ENCODE data around the gene SH2B3.
"Not testable (repeated sequence)": the region's sequence is repeated elsewhere in the genome, so short reads cannot be mapped to it uniquely, and the experiment has no call there.

Gene SH2B3

DNA sequence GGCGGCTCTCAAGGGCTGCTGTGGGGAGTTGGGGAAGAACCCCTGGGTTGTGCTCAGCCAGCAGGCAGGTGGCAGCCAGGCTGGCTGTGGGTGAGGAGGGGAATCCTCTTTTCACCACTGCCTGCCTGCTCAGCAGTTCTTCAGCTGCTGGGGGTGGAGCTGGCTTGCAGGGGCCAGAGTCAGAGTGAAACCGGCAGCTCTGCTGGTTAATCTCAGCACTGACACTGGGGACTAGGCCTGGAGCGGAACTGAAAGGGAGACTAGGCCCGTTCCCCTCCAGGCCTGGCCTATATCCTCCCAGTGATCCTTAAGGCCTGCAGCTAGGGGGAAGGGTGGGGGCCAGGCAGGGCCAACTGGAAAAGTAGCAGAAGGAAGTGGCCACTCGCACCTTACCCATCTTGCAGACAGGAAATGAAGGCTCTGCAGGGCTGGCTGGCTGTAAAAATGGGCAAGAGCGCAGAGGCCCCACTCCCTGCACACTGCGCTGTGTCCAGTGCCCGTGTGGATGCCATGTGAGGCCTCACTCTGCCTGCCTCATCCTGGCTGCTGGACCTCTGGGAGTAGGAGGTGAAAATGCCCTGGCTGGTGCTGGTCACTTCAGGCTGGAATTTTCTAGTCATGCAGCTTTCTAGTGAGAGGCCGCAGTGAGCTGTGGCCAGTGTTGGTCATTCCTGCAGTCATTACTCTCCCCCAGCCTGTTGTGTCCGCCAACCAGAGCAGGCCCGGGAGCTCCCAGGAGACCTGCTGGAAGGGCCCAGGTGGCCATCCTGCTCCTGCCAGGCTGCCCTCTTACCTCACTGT, 39.4 kb downstream of the SH2B3 start:
- DNase-seq (ENCODE audit: low spot score), result peak; percentile 87

DNA sequence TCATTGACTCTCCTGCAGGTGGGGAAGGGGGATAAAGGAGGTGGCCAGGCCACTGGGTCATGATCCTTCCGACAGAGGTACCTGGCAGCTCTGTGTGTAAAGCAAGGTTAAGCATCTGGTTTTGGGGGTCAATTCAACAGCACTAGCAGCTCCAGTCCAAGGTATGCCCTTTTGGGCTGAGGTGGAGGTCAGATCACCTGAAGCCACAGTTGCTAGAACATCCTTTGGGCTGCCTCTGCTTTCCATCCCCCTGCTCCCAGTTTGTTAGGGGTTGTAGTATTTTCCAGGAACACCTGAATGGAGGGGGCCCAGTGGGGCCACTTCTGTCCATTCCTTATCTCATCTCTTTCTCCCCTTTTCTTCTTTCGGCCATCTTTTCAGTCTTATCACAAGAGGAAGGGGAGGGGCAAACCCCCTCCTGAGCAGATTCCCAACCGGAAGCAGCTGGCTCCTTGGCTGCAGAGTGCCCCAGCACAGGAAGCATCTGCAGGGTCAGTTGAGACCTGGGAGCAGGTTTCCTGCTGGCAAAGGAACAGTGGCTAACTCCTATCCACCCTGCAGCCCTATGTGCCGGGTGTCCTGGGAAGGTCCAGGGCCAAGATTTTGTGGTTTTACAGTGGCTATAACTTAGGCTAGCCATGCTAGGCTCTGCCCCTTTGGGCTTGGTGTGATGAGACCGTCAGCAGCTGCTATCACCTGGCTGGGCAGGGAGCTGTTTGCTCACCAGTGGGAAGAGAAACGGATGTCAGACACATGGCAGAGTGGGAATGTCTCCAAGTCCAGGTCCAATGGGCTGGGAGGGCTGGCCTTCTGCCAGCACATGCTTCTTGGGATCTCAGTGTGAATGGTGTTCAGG, 40.2 kb downstream of the SH2B3 start:
- no peak for DNase-seq (ENCODE audit: low spot score)

DNA sequence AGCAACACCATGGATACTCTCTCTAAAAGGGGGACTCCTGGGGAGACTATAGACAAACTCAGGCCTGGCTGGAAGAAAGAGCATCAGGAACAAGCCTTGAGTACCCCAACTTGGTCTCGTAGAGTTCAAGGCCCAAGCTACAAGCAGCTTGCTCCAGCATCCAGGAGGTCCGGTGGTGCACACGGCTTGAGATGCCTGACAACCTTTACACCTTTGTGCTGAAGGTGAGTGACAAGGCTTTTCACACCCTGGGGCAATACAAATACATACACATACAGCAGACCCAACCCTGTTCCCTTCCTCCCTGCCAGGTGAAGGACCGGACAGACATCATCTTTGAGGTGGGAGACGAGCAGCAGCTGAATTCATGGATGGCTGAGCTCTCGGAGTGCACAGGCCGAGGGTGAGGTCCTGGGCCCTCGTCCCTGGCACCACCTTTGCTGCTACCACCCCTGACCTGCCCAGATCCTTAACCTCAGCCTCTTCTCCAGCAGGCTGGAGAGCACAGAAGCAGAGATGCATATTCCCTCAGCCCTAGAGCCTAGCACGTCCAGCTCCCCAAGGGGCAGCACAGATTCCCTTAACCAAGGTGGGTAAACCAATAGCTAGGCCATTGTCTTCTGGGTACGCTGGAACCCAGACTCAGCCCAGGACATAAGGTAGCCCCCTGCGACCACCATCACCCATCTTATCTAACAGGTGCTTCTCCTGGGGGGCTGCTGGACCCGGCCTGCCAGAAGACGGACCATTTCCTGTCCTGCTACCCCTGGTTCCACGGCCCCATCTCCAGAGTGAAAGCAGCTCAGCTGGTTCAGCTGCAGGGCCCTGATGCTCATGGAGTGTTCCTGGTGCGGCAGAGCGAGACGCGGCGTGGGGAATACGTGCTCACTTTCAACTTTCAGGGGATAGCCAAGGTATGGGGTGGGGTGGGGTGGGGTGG, 41.2 kb downstream of the SH2B3 start:
- no peak for DNase-seq (ENCODE audit: low spot score)

DNA sequence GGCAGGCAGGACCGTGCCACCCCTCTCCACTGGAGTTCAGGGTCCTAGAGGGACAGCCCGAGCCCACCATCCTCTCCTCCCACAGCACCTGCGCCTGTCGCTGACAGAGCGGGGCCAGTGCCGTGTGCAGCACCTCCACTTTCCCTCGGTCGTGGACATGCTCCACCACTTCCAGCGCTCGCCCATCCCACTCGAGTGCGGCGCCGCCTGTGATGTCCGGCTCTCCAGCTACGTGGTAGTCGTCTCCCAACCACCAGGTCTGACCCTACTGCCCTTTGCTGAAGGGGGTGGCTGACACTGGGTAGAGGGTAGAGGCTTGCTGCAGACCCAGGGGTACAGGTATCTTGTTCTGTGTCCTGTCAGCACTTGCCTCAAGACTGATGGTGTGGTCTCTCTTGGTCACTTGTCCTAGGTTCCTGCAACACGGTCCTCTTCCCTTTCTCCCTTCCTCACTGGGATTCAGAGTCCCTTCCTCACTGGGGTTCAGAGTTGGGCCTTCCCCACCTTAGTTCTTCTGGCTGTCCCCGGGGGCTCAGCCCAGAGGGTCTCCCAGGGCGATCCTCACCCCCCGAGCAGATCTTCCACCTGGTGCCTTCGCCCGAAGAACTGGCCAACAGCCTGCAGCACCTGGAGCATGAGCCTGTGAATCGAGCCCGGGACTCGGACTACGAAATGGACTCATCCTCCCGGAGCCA, 42.0 kb downstream of the SH2B3 start:
- DNase-seq (ENCODE audit: low spot score), result no peak

DNA sequence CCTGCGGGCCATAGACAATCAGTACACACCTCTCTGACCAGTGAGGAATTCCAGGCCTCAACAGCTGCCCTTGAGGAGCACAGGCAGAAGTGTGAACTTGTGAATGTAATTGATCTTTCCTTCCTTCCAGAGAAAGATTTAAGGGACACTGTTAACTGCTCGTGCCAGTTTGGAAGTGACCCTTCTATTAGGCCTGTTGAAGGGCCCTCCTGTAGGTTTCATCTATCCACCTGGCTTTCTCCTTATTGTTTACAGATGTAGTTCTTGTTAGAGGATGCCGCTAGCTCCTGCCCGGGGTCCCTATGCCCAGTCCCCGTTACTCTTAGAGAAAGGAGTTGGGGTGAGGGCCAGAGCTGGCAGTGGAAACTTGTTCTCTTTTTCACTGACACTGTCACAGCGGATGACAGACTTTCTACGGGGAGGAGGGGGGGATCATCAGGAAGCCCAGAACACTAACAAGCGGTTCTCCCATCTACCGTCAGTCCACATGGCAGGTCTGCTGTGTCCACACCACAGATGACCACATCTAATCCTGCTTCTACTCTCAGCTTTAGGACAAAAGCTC, 42.6 kb downstream of the SH2B3 start:
- DNase-seq (ENCODE audit: low spot score), result no peak

DNA sequence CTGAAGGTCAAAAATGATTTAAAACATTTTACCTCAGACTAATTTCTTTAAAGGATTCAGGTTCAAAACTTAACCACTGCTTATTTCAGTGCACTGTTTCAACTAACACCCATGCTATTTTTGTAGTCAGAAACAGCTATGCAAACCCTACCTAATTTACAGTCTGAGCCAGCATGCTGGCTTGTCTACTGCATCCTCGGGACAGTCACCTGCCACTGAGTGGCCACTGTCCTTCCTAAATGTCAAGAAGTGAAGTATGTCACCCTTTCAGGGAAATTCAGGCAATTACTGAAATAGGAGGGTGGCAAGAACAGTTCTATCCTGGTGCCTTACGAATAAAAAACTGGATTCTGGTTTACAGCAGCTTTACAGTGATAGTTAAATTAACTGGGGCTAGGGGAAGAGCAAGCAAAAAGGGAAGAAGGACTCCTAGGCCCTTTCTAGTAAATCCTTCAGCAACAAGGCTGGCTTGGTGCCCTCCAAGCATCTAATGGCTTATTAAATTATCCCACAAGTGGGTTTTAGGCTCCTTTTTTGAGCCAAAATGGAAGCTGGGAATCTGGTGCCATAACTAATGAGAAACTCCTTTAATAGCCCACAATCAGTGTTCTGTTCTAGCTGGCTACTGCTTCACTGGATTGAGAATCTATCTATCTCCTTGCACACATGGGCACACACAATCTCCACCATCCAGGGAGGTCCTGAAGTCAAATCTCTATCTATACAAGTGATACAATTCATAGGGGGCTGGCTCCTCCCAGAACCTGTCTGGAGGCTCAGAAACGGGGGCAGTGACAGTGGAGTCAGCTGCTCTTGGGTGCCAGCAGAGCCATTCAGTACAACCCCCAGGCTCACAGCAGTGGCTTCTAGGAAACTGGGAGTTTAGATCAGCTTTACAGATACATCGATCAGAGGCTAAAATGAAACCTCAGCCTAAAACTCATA, 43.4 kb downstream of the SH2B3 start:
- no peak for DNase-seq (ENCODE audit: low spot score)

DNA sequence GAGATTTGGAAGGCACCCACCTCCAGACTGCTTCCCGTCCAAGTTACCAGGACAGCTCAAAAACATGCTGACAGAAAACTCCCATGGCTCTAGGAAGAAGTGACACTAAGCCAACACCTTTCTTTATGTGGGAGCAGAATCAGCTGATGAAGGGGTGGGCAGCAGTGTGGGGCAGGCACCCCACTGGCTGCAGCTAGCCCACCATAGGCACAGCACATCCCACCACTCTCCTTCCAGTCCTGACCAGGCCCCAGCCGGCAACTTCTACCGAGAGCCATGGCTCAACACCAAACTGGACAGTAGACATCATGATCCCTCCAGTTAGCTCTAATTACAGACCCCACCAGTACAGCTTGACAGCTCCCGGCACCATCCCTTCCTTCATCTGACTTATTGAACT, 45.0 kb downstream of the SH2B3 start:
- DNase-seq (ENCODE audit: low spot score), result no peak

DNA sequence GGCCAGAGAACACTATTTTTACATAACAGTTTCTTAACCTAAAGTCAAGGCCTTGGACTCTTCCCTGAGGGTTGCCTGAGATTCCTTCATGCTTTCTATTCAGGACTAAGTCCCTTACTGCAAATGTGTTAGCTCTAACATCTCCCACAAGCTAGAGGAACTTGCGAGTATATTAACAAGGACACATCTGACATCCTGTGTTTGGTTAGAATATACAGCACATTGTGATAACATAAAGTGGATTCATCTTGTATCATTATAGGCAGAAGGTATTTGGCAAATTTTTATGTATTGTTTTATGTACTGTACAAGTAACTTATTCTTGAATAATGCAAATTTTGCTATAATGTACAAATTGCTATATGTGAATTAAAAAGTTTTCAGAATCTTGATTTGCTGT, 45.5 kb downstream of the SH2B3 start:
- no peak for DNase-seq (ENCODE audit: low spot score)

DNA sequence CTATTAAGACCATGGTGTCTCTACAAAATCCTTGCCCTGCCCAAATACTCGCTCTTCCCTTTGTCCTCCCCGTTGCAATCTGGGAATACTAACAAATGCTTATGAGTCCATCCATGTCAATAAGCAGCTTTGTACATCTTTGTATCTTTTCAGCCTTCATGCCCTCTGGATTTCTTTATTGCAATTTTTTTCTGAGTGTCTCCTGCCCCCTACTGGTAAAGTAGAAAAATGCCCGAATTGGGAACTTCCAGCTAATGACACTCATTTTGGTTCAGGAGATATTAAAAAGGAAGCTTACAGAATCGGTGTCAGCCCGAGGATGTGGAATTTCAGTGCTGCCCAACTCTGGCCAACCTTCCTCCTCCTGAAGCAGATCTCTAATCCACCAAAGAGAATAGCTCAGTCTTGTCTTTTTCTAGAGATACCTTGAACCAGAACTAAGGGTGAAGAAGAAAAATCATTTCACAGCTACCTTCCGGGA, 46.0 kb downstream of the SH2B3 start:
- peak; percentile 56 for DNase-seq (ENCODE audit: low spot score)

DNA sequence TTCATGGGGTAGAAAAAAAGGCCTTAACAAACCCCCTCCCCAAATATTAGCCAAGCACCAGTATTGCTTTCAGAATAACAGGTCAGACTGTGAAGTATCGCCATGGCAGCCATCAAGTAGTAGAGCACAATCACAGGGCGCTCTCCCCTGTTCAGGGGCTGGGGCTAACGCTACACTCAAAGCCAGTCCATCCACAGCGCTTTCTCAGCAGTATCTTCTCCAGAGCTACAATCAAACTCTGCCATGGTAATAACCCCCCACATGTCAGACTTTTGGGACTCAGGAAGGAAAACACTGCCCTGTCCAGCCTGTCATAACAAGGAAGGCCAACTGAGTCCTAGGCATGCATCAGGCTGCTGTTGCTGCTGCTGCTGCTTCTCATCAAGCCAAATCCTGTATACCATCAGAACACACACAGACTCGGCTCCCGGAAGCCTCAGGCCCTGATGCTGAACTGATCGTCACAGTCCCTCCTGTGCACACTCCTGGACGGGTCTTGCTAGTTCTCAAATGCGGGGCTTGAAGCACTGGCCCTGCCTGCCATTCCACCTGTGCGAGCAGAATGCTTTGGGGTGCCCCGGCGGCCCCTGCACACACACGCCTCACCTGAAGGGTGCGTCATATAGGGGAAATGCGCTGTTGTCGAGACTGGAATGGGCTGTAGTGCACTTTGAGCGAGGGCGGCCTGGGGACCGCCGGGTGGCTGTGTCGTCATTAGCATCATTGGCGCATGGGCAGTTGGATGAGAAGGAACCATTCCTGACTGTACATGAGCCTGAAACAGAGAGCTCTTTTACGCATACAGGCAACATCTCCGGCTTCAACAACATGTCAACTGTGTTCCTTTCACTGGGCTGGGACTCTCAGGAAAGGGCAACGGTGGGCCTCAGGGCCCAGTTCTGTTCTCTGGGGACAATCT, 47.6 kb downstream of the SH2B3 start:
- no peak for DNase-seq (ENCODE audit: low spot score)

DNA sequence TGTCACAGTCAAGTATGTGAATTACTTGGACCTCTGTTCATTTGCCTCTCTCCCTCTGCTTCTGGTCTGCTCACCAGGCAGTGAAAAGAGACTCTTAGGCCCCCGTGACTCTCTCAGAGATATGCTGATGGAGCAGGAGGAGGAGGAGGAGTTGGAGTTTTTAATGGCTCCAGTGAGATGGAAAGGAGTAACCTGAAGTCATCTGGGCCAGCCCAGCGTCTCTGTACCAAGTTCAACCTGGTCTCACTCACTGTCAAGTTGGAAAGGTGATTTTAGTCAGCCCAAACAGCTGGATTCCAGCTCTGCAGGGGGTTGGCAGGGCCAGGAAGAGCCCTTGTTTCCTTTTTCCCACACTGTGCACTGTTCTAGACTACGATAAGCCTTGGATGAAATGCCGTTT, 48.6 kb downstream of the SH2B3 start:
- no peak for DNase-seq (ENCODE audit: low spot score)

DNA sequence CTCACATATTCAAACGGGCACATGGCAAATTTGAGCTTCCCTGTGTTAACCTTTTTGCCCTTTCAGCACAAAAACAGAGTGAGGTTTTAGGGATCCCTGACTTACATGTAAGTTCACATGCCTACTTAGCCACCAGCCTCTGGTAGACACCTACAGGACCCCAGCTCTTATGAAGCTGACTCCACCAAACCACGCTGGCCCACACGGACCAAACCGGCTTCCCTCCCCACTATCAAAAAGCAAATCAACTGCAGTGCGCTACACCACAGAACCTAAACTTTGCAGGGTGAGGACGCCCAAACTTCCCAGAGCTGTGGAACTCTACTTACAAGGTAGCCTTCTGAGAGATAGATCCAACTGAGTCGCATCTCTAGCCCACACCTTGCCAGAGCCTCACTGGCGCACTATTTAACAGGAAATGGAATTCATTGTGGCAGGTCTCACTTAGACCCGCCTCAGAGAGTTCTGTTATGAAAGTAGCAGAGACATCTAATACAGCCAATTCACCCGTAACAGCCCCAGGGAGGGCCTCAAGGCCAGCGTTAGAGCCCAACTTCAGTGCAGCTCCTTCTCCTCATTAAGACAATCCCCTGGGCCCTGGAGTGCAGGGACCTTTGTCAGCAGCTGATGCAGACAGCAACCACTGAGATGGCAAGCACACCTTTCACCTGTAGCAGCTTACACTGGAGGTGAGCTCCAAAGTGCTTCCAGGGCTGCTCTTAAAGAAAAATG, 49.2 kb downstream of the SH2B3 start:
- no peak for DNase-seq (ENCODE audit: low spot score)

DNA sequence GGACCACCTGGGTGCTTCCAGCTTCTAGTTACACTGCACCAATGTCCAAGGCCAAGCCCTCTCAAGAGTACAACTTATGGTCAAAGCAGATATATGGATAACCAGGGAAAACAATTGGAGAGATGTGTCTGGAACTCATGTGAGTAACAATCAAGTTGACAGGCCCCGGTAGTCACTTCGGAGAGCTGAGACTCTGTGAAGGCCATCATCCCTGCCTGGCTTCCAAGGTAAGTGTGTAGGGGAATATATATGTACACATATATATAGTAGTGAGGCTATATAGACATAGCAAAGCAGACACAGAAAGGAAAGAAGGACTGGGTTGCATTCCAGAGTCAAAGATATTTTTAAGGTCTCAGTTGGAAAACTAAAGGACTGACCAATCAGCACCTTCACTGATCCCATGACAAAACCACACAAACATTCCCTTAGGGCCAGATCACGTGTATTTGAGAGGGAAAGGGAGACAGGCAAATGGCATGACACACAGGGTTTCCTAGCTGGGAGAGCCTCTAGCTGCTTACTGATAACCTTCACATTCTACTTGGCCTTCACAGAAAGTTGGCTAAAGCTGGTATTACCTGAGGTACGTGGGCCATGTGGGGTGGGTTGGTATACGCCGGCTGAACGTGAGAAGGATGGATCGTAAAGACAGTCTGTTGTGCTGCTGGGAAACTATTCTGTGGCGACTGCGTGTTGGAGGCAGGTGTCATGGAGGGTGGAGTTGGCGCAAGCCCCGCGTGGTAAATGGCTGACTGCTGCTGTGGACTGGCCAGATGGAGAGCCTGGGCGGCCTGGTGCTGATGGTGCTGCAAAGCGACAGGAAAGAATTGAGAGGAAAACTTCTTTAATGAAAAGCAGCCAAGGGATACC, 50.0 kb downstream of the SH2B3 start:
- DNase-seq (ENCODE audit: low spot score), result no peak

DNA sequence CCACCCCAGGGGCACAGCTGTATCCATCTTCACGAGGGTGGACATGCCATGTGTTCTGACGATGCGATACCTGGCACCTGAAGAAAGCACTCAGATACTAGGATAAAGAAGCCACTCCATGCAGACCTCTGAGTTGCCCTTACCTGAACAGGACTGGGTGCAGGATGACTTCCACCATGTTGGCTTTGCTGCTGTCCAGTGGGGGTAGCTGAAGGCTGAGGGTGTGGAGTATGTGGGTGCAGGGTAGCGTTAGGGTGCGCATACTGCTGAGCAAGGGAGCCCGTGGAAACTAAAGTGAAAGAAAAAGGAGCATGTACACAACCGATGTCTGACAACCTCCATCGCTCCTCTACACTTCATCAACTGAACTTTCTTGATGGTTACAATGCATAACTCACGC, 51.3 kb downstream of the SH2B3 start:
- no peak for DNase-seq (ENCODE audit: low spot score)

DNA sequence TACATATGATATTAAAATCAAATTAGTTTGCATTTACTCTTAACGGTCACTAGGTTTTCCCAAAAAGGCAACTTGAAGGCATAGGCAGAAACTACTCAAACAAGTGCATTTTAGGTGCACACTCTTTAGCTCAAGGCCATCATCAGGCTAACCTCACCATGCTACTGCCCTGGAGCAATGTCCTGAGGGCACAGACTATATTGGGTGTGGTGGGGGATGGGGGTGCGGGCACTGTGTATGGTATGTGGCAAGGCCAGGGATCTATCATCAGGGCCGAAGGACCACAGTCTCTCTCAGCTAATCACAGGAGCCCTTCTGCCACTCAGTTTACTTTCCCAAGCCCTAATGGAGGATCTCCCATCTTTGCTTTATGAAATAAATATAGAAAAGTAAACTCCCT, 51.9 kb downstream of the SH2B3 start:
- DNase-seq (ENCODE audit: low spot score), result no peak

DNA sequence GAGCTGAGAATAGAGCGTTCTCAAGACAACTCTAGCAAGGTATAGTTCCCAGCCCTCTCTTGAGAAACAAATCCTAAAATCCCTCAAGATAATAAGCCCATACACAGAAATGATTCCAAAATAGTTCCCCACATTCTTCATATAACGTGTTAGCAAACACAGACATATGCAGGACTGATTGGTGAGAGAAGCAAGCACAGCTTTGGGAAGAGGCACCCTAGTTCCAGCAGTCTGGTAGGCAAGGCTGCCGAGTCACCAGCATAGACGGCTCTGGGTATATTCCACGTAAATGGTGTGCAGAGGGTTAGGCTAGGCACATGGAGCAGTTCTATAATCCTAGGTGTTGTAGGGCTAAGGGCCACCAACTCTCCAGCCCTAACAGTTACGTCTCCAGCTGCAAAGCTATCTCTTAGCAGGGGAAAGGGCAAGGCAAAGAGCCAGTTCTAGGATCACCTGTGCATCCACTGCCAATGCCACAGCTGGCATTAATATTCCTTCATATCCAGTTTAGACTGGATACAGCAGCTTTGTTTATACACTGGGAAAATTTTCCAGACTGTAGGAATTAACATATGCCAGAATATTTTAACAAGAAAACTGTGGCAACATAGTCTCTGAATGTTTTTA, 52.9 kb downstream of the SH2B3 start:
- no peak for DNase-seq (ENCODE audit: low spot score)

DNA sequence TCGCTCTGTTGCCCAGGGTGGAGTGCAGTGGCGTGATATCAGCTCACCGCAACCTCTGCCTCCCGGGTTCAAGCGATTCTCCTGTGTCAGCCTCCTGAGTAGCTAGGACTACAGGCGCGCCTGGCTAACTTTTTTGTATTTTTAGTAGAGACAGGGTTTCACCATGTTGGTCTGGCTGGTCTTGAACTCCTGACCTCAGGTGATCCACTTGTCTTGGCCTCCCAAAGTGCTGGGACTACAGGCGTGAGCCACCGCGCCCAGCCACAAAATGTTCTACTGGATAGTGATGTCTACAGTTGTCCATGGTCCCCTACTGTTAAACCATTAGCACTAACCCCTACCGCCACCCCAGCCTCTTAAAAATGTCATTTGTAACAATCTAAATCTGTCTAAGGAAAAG, 54.4 kb downstream of the SH2B3 start:
- DNase-seq (ENCODE audit: low spot score), result not testable (repeated sequence)
